HFFc6 (cell line): ENCODE results near the gene LILRB5. TPM values are rescaled to one million over a fixed set of nuclear protein-coding genes. Genes with fewer than 3 reads are reported as not detected.
"Not testable (repeated sequence)": the region's sequence is repeated elsewhere in the genome, so short reads cannot be mapped to it uniquely, and the experiment has no call there.

ENCODE experiments used
- DNase-seq: peaks from one replicate; pipeline ENCODE4 v3.0.0-alpha.2; 2018
- H3K27ac Mint-ChIP-seq: 2 replicates; pipeline ENCODE4 v1.8.0; 2020; ENCODE audit warnings: mild to moderate bottlenecking, mixed read lengths
- H3K27me3 Mint-ChIP-seq: 2 replicates; pipeline ENCODE4 v1.8.0; 2021; ENCODE audit warnings: mild to moderate bottlenecking, moderate library complexity, mixed read lengths; ENCODE audit not compliant: insufficient read depth
- H3K36me3 Mint-ChIP-seq: 2 replicates; pipeline ENCODE4 v1.8.0; 2021; ENCODE audit warnings: low read depth, mixed read lengths
- H3K4me1 Mint-ChIP-seq: 2 replicates; pipeline ENCODE4 v1.8.0; 2020; ENCODE audit warnings: low read depth, mixed read lengths
- H3K4me3 Mint-ChIP-seq: 2 replicates; pipeline ENCODE4 v1.8.0; 2020; ENCODE audit warnings: mild to moderate bottlenecking, moderate library complexity, mixed read lengths
- H3K9me3 Mint-ChIP-seq: 2 replicates; pipeline ENCODE4 v1.8.0; 2020; ENCODE audit warnings: mild to moderate bottlenecking, mixed read lengths
- CTCF ChIP-seq: fragments of 200-600 bp; sonication (generic); IDR thresholded peaks from 2 replicates; pipeline ENCODE4 v1.5.0; 2021; ENCODE audit warnings: antibody characterized with exemption, mild to moderate bottlenecking
- total RNA-seq, 6 experiments: library from RNA; stranded (reverse); fragmentation: NEBNext Ultra II Directional; extraction: Animal tissue kit (Norgen Biotek cat#: 25700); gene quantifications; 2 replicates in 1 of 6; 3 replicates in 5 of 6; pipeline ENCODE4 v1.2.3, GENCODE V29; 2021

Gene LILRB5
- total RNA-seq, 6 experiments from 2014 or later: not detected

- Mint-ChIP-seq H3K4me3 (no peak overlapping the region), H3K27ac (no peak overlapping the region), H3K9me3 (no peaks in the 10 kb centered on the region; the same call in 1 of the 2 replicates), H3K4me1 (no peaks in the 10 kb centered on the region), H3K27me3 (peaks cover 11% of the 10 kb centered on the region), H3K36me3 (no peaks in the 10 kb centered on the region)
- DNase-seq: no peak
- TF ChIP-seq CTCF: no peak
Observed at GRCh38 chr19:54298357-54299125, 41.5 kb upstream of the LILRB5 start.

- Mint-ChIP-seq H3K36me3 (no peaks in the 10 kb centered on the region), H3K4me3 (no peak overlapping the region), H3K27ac (no peak overlapping the region), H3K4me1 (no peaks in the 10 kb centered on the region), H3K9me3 (no peaks in the 10 kb centered on the region; the same call in 1 of the 2 replicates), H3K27me3 (peaks cover 13% of the 10 kb centered on the region)
- no peak for DNase-seq
- peak; percentile 40 for TF ChIP-seq CTCF
Observed at GRCh38 chr19:54297759-54298305, 40.8 kb upstream of the LILRB5 start.

- DNase-seq: no peak
- H3K4me1 Mint-ChIP-seq: no peaks in the 10 kb centered on the region
- TF ChIP-seq CTCF: no peak
- peaks cover 20% of the 10 kb centered on the region for H3K27me3 Mint-ChIP-seq
- H3K36me3 Mint-ChIP-seq: no peaks in the 10 kb centered on the region
- no peak overlapping the region for H3K27ac Mint-ChIP-seq
- no peak overlapping the region for H3K4me3 Mint-ChIP-seq
- H3K9me3 Mint-ChIP-seq: no peaks in the 10 kb centered on the region; the same call in 1 of the 2 replicates
Observed at GRCh38 chr19:54294539-54294938, 37.5 kb upstream of the LILRB5 start.

- H3K27ac Mint-ChIP-seq, DNase-seq, H3K9me3 Mint-ChIP-seq, H3K4me3 Mint-ChIP-seq, H3K36me3 Mint-ChIP-seq: not testable (repeated sequence)
- peaks cover 17% of the 10 kb centered on the region for H3K27me3 Mint-ChIP-seq
- peaks cover 35% of the 10 kb centered on the region for H3K4me1 Mint-ChIP-seq
Observed at GRCh38 chr19:54289160-54289559, 32.1 kb upstream of the LILRB5 start.

- Mint-ChIP-seq H3K27ac (peak overlapping the region; percentile 20), H3K27me3 (peaks cover 20% of the 10 kb centered on the region), H3K4me3 (peak overlapping the region; percentile 61), H3K4me1 (peaks cover 41% of the 10 kb centered on the region), H3K9me3 (no peaks in the 10 kb centered on the region), H3K36me3 (no peaks in the 10 kb centered on the region)
- TF ChIP-seq CTCF: no peak
- DNase-seq: peak; percentile 61
Observed at GRCh38 chr19:54287456-54287855, 30.4 kb upstream of the LILRB5 start.

GRCh38 chr19:54286283-54286682, 29.2 kb upstream of the LILRB5 start:
- H3K9me3 Mint-ChIP-seq, DNase-seq, H3K4me3 Mint-ChIP-seq, H3K27ac Mint-ChIP-seq, H3K36me3 Mint-ChIP-seq: not testable (repeated sequence)
- H3K4me1 Mint-ChIP-seq: peaks cover 41% of the 10 kb centered on the region
- H3K27me3 Mint-ChIP-seq: peaks cover 23% of the 10 kb centered on the region

GRCh38 chr19:54285427-54286056, 28.5 kb upstream of the LILRB5 start:
- not testable (repeated sequence) for H3K27ac Mint-ChIP-seq, H3K9me3 Mint-ChIP-seq, H3K36me3 Mint-ChIP-seq, DNase-seq, H3K4me3 Mint-ChIP-seq
- H3K4me1 Mint-ChIP-seq: peaks cover 41% of the 10 kb centered on the region
- peaks cover 24% of the 10 kb centered on the region for H3K27me3 Mint-ChIP-seq
